GM19455 (cell line): ENCODE data around the gene LAMA2.

Experiments
- ATAC-seq: cut with Tn5 transposase; IDR thresholded peaks from one replicate; pipeline ENCODE4 v1.9.1; 2021; ENCODE audit not compliant: unreplicated experiment

LAMA2 gene

DNA sequence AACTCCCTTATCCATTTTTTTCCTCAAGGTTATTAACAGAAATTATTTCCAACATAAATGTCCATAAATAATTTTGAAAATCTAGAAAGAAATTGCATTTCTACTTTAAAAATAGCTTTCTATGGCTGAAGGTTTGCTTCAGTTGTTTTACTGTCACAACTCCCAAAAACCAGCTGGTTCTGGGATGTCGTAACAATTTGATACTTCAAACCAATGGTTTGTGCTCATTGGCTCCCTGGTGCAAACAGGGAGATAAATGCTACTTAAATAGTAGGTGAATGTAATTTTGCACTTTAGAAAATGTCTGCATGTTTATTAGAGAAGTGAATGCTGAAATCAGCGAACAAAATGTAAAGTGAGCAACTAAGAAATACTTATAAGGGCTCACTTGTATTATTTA lies 31.1 kb downstream of the LAMA2 start:
- ATAC-seq: no peak

DNA sequence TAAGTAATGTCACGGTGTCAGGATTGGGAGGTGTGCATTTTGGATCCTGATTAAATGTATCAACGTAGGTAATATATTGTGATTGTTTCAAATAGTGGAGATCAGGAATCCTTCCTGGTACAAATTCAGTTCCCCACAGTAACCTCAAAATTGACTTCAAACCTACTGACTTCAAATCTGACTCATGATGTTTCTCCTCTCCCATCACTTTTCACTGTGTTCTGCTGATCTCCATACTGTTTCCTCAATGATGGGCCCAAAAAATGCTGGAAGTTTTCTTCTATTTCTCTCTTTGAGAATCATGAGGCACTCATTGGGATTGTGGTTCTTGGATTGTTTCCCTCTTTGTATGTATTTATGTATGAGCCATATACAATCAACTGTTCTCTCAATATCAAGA lies 35.9 kb downstream of the LAMA2 start:
- no peak for ATAC-seq

DNA sequence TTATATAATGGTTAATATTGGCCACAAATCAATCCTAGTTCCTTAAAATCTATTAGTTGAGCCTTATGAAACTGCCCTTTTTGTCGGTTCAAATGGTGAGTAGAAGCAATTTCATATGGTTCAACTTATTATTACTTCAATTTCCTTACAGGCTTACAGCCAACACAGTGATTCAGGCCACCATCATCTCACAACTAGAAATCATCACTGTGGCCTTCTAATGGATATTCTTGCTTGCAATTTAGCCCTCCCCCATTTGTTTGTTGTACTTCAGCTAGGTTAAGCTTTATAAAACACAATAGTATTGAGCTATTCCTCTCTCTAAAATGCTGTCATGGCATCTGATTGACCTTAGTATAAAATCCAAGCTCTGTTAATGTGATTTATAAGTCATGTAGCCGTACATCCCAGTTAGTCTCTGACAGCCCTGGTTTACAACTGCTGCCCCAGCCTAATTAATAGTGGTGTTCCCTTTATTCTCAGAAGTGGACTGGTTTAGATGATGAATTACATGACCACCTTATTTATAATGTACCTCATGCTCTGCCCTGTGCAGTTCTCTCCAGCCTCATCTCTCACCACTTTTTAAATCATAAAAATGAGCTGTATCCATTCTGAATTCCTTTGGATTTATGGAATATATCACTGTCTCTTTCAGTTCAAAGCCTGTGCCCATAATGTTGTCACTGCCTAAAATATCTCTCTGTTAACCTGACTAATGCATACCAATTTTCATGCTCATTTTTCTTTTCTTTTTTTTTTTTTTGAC lies 36.7 kb downstream of the LAMA2 start:
- no peak for ATAC-seq

DNA sequence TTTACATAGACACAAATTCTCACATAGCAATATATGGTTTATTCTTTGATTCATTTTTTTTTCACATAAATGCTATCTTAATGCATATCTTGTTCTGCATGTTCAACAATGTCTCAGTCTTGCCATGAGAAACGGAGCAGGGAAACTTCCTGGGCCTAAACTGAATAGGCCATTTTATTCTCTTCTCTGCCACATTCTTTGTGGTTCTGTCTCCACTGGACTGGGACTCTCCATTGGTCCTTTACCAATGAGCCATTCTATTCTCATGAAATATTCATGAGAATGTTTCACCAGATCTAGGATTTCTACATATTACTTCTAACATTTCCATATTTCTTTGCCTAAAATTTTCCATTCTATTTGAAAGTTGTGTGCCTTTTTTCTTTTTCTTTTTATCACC lies 42.8 kb downstream of the LAMA2 start:
- no peak for ATAC-seq

DNA sequence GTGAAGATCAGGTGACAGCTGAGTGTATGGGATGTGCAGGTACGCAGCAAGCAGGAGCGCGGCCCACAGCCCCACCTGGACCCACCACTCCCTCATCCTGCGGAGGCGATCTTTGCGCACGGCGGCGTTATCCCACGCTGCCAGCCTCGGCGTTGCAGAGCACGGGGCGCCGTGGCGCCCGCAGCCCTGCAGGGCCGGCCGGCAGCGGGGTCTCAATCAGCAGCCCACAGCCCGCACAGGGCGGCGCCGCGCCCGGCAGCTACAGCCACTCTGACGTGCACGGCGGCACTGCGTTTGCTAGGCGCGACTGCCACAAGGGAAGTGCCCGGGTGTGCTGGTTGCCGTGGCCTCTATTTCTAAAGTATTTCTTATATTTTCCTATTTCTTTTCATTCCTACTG lies 46.9 kb downstream of the LAMA2 start:
- ATAC-seq: no peak

DNA sequence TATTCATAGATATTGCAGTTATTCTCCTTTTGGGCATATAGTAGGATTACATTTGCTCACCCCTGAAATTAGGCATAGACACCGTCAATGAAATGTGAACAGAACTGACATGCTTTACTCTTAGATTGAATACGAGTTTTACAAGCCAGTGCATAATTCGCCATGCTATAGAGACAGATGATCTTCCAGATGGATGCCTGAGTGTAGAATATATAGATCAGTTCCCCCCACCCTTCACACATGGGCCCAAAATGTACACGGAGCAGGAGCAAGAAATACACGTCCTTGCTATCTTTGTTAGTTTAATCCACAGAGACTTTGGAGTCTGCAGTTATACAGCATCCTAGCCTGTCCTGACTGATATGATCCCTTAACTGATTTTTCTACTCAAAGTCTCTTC lies 47.4 kb downstream of the LAMA2 start:
- ATAC-seq: no peak

DNA sequence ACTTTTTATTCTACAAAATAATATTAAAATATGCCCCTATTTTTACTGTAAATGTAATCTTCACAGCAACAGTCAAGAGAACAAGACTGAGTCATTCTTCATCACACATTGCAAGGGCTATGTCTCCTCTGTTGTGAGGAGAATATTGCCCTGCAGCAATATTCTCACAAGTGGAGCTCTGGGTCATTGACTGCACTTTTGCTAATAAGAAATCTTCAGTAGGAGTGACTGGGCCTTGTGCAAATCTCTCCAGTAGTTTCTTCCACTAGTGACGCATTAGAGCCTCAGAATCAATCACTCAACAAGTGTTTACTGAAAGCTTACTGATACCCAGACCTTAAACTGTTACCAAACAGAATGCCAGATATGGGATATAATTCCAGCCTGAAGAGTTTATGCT lies 49.1 kb downstream of the LAMA2 start:
- no peak for ATAC-seq

DNA sequence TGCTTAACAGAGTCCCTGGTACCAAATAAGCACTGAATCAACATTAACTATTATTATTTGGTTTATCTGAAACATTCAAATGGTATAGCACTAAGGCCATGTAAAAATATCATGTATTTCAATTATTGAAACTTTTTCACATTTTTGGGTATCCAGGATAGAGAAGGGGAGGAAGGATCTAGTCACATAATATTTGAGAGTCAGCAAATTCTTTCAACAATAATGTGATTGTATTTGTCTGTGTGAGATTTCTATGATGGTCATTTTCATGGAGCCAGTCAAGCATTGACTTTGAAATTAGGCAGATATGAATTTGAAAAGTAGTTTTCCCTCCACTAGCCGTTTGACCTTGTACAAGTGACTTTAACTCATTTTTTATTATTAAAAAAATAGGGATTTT lies 67.9 kb downstream of the LAMA2 start:
- no peak for ATAC-seq

DNA sequence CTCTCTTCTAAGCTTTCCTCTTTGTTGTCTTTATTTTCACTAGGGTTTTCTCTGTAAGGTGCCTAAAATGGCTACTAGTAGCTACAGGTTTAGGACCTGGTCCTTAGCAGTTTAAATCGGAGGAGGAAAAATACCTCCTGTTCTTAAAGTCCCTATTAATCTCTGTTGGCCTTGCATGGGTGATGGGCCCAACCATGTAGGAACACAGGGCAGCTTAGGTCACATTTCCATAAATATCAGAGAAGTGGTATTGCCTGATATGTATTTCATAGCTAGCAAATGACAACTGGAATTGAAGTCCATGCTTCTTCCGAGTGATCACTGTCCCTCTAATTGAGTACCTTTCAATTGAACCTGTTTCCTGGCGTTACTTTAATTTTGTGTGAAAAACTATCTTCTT lies 70.0 kb downstream of the LAMA2 start:
- no peak for ATAC-seq

DNA sequence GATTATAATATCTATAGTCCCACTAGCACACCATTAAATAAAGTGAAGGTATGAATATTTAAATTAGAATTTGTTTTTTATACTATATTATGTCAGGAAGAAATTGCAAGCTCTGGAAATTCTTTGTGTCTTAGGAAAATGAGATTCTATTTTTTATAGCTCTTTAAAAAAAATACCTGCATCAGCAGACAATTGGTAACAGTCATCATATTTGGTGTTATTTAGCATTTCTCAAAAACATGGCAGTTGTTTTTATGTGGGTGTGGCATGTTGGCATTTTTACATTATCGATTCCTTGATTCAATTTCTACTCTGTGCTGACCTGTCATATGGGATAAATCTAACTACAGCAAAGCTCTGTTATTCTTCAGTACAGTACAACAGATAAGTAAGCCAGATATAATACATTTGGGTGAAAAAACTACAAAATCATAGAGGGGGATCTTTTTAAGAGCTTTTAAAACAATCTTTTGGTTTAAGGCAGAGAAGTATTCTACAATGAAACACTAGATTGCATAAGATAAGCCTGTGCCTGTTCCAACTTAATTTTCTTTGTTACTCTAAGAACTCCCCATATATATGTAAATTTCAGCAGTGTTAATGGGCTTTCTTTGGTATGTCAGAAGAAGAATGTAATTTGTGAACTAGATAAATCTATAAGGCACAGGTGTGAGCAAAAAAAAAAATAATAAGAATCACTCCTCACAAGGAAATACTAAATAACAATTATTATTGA lies 71.5 kb downstream of the LAMA2 start:
- ATAC-seq: no peak

DNA sequence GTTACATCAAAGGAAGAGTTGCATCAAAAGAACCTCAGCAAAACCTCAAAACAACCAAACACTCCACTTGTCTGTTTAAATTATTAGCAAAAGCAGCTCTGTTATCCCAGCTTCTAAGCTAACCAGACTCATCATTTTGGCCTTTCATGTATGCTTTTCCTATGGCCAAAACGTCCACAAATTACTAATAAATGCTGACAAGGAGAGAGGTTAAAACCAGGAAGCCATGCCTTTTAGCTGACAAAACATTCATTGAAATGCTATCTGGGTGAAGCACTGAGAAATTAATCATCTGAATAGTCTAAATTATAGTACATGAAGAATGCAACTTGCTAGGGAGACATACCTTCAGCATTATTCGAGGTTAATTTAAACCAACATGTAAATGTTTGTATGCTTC lies 80.6 kb downstream of the LAMA2 start:
- ATAC-seq: no peak

DNA sequence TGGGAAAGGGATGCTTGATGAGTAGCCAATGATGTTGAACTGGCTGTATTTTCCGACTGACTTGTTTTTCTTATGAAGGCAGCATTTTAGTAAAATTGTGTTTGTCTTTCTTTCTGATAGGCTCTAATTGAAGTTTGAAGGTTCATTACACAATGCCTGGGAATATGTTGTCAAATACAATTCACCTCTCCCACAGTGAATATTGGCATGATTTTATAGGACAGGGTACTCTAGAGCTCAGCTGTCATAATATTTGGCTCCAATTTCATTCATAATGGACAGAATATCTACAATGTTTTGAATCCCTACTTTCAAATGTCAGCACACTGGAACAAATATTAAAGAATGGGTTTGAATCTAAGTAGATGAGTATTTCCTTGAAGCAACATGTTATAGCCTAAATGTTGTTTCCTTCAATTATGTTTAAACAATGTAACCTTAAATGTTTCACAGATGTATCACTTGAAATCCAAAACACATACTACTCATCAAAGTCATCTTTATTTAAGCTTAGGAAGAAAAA lies 81.4 kb downstream of the LAMA2 start:
- no peak for ATAC-seq

DNA sequence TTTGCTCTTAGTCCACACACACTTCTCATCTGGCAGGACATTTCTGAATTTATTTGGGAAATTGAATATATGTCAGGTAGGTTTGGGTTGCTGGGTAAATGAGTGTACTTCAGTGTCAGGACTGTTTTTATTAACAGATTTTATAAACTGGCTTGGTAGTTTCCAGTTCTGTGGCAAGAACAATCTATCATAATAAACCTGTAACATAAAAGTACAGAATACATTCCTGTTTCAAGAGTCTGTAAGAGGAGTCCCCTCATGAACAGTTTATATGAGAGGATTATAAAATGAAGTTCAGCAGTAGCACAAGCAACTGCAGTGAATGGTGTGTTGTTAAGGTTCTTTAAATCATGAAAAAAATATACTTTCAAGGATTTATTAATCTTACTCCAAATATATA lies 81.8 kb downstream of the LAMA2 start:
- no peak for ATAC-seq

DNA sequence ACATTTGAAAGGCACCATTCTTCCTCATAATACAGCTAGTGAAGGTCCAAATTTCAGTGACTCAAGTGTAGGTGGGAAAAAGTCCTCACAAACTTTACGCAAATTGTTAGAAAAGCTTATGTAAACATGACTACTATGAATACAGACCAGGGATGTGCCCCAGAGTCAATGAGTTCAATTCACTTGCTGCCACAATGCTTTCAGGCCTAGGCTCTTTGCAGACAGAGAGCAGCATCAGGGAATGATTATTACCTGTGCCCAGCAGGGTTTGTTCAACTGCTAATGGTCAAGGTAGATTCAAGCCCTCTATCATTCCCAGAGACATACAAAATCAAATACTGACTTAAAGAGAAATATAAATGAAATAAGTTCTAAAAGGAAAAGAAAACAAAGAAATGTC lies 84.0 kb downstream of the LAMA2 start:
- no peak for ATAC-seq

DNA sequence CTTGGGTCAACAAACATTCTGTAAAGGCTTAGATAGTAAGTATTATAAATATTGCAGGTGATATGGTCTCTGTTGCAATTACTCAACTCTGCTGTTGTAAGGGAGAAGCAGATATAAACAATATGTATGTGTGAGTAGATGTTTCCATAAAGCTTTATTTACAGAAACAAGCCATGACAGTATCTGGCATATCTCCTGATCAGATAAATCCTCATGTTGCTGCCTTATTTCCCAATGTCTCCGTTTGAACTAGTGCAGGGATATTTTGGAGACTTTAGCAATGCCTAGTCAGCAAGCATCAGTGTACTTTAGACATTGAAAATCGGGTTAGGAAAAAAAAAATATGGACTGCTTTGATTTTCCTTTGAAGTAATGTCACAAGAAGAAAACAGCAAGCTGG lies 96.1 kb downstream of the LAMA2 start:
- ATAC-seq: no peak

DNA sequence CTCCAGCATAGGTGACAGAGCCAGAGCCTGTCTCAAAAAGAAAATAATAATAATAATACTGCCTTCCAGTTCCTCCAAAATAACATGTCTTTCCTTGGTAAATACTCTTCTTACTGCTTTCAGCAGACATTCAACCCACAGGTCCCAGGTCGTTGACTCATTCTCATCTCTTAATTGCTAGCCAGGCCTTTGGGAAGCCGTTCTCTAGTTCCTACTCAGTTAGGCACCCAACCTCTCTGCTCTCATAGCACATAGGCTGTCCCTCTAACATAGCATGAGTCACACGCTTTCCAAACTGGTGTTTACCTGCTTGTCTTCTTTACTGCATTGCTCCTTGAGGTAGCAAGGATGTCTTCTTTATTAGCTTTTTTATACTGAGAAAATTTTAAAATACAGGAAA lies 98.8 kb downstream of the LAMA2 start:
- no peak for ATAC-seq

DNA sequence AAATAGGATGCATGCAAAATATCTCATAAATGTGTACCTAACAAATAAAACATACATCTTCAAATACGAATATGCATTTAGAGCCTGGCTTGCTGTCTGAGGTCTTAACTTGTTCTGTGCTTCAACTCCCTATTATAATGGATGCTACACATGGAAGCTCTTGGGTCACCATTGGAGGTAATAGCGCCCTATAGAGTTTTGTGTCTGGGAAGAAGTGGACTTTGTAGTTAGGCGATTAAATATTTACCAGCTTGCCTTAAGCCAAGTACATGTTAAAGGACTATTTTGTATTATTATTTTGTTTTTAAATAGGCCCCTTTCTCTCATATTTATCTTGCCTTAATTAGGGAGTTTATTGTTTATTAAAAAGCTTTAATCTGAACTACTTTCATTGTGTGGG lies 107.4 kb downstream of the LAMA2 start:
- no peak for ATAC-seq

DNA sequence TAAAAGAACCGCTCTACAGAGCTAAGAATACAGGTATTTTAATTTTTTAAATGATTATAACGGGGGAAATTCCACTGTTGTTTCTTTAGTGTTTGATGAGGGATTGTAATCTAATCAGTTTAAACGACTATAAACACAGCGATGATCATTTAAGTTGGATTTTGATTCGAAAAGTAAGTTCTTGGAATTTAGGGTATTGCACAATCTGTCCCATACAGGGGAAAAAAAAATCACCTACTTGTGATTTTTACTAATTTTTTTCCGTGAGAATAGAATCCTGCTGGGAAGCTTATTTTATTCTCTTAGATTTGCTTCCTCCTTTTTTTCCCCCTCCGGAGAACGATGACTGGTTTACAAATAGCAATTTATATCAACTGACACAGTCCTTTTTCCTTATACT lies 108.0 kb downstream of the LAMA2 start:
- no peak for ATAC-seq

DNA sequence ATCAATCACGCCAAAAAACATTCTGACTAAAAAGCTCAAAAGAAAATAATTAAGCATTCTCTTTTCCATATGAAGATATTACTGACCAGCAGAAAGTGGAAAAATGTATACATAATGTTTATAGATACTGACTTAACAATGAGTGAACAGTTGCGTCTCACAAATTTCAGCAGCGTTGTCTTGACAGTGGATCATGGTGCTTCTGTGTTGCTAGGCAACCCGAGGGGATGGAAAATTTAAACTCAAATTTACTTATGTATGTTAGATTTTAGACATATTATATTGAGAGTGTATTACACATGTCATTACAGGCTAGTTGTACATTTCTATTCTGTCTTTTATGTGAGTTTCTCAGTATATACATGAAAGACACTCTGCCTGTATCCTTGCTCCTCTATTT lies 110.2 kb downstream of the LAMA2 start:
- no peak for ATAC-seq

DNA sequence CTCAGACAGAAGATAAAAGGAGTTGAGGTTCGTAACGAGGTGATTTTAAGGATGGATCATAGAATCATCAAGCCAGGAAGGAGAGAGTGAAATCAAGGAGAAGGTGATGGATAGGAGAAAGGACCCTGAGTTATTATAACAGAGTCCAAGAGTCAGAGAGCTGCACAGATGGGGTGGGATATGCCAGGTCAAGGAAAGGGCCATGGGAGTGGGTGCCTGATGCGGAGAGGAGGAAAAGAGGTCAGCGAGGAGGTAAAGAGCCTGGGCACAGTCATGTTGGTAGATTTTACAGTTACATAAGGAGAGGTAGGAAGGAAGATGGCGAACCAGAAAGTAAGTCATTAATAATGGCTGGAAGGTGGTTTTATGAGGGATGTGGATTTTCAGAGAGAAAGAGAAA lies 114.9 kb downstream of the LAMA2 start:
- no peak for ATAC-seq

DNA sequence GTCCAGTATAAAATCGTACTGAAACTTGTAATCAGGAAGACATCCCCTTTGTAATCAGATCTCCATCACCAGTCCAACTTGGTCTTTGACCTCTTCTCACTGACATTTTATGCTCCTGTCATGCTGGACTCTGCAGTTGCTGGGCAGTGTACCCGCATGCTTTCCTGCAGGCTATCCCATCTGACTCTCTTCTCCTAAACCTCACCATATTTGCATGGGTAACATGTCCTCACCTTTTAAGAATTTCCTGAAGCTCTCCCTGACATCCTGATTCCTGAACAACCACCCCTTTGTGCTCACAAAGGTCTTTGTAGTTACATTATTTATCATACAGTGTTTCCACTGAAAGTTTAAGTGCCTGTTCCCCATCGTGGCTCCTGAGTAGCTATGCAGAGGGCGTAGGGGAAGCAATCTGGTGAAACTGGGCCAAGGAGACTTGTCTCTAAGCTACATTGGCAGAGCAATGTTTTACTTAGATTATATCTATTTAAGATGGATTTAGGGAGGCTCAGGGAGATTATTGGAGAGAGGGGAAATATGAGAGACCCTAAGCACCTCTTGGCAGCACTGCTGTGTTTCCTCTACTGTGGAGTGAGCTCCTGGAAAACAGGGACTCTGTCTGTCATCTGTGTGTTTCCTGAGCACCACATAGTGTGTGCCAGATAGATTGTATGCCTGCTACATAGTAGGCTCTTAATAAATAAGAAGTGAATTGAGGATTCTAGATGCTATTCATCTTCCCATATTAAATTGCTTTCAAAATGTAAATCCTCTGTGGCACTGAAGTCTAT lies 124.0 kb downstream of the LAMA2 start:
- ATAC-seq: no peak
